Right atrium auricular region (tissue), 2 donors: Measurements from ENCODE around the gene TOMM7. TPM values are rescaled to one million over a fixed set of nuclear protein-coding genes. Genes with fewer than 3 reads are reported as not detected.
A peak's percentile ranks its signal among the peaks of the same experiment; 100 is the strongest.

Experiments
- DNase-seq: peaks from one replicate; pipeline ENCODE4 v3.0.0-alpha.2; 2019; ENCODE audit warnings: low spot score
- H3K27ac ChIP-seq, 2 donors: fragments of 200-600 bp; sonication (generic); 1 replicate in 1 of 2; 2 replicates in 1 of 2; pipeline ENCODE4 v1.5.1; 2016 to 2019
- H3K27me3 ChIP-seq, 2 donors: fragments of 200-600 bp; sonication (generic); one replicate each; pipeline versions ENCODE4 v1.5.1 to v1.6.0; 2017 to 2019
- H3K36me3 ChIP-seq: fragments of 200-600 bp; sonication (generic); one replicate; pipeline ENCODE4 v1.5.1; 2016
- H3K4me1 ChIP-seq, 2 donors: fragments of 200-600 bp; sonication (generic); one replicate each; pipeline versions ENCODE4 v1.5.1 to v1.6.0; 2017 to 2019
- H3K4me3 ChIP-seq, 2 donors: fragments of 200-600 bp; sonication (generic); 1 replicate in 1 of 2; 2 replicates in 1 of 2; pipeline ENCODE4 v1.5.1; 2017 to 2019; ENCODE audit warnings: mild to moderate bottlenecking in 1 of 2, moderate library complexity in 1 of 2
- H3K9me3 ChIP-seq, 2 donors: fragments of 200-600 bp; sonication (generic); one replicate each; pipeline ENCODE4 v1.5.1; 2019
- total RNA-seq, 2 donors: library from RNA; depleted of rRNA; stranded (reverse); fragments of >200 nt; gene quantifications; one replicate each; pipeline ENCODE4 v1.1.0, GENCODE V29; 2016
- TF ChIP-seq, protein P1 (sequence below), 2 donors: fragments of 200-600 bp; sonication (generic); IDR thresholded peaks; one replicate each; pipeline ENCODE4 v1.5.1; 2019; ENCODE audit warnings: antibody characterized with exemption in 2 of 2

Gene TOMM7
- total RNA-seq, 2 donors from 2014 or later, result 101 to 188 TPM

DNA sequence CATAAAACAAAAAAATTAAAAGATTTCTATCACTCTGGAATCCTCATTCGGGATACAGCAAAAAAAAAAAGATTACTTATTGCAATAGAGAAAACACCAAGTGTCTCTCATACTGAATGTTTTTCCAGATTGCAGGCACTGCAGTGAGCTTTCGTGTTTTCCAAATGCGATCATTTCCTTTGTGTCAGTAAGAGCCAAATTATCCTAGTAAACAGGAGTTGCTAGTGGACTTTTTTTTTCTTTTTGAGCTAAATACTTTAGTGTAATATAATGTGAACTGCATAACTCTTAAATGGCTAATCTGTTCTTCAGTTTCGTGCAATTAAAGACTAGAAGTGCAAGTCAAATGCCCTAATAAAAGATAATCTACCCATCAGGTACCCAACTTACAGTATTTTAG is 44.4 kb upstream of the TOMM7 start:
- Histone ChIP-seq H3K4me1 (peaks cover 0 to 18% of the 10 kb centered on the region in 2 donors), H3K27ac (peak overlapping the region; percentile 54 to 83), H3K9me3 (no peaks in the 10 kb centered on the region), H3K36me3 (peaks cover 4% of the 10 kb centered on the region), H3K27me3 (no peaks in the 10 kb centered on the region), H3K4me3 (no peak overlapping the region)
- TF ChIP-seq, protein P1, sequence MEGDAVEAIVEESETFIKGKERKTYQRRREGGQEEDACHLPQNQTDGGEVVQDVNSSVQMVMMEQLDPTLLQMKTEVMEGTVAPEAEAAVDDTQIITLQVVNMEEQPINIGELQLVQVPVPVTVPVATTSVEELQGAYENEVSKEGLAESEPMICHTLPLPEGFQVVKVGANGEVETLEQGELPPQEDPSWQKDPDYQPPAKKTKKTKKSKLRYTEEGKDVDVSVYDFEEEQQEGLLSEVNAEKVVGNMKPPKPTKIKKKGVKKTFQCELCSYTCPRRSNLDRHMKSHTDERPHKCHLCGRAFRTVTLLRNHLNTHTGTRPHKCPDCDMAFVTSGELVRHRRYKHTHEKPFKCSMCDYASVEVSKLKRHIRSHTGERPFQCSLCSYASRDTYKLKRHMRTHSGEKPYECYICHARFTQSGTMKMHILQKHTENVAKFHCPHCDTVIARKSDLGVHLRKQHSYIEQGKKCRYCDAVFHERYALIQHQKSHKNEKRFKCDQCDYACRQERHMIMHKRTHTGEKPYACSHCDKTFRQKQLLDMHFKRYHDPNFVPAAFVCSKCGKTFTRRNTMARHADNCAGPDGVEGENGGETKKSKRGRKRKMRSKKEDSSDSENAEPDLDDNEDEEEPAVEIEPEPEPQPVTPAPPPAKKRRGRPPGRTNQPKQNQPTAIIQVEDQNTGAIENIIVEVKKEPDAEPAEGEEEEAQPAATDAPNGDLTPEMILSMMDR (IDR thresholded peaks at IDR 0.05), result no peak
- DNase-seq, result no peak

DNA sequence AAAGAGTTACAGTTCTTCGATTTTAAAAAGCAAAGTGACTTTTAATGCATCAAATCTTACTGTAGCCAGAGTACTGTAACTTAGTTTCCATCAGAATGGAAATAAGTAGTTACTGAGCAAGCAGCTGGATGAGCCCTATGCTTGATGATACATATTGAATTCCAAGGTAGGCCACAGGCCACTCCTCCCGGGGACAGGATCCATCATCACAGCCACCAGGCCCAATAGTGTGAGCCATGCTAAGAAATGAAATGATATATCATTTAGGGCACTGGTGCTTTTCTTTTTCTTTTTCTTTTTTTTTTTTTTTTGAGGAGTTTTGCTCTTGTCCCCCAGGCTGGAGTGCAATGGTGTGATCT is 42.9 kb upstream of the TOMM7 start:
- Histone ChIP-seq H3K36me3 (peaks cover 8% of the 10 kb centered on the region), H3K27ac (peak overlapping the region; percentile 57 to 83), H3K4me3 (no peak overlapping the region), H3K27me3 (no peaks in the 10 kb centered on the region), H3K4me1 (peaks cover 0 to 18% of the 10 kb centered on the region in 2 donors), H3K9me3 (no peaks in the 10 kb centered on the region)
- TF ChIP-seq, protein P1 (IDR thresholded peaks at IDR 0.05), result no peak
- DNase-seq, result no peak

DNA sequence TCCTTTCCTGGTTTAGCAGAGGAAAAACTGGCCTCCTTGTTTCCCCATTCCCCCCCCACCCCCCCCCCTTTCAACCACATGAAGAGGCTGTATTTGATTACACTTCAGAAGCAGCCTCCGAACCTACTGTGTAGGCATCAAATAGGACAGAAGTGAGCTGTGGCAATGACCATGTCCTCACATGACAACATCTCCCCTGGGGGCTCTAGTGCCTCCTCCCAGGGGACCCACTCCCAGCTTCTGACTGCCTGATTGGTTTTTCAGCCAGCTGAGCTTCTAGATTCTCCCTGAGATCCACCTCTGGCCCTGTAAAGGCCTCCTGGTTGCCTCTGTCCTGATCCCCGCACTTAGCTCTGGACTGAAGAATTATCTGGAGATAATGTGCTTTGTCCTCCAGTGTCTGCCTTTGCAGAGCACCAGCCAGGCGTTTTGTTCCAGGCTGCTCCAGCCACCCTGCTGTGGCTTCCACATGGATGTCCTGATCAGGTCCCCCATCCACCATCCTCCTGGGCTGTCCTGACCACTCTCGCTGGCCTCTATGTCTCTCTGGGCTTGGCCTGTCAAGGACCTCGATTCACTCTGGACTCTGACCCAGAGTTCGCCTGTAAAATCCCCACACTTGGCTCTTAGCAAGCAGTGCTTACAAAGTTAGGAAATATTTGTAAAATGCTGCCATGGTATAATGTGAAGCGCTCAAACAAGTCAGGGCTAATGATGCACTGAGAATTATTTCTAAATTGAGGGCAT is 42.4 kb upstream of the TOMM7 start:
- no peak for DNase-seq
- TF ChIP-seq, protein P1 (IDR thresholded peaks at IDR 0.05), result no peak
- Histone ChIP-seq H3K4me3 (no peak overlapping the region), H3K4me1 (peaks cover 0 to 18% of the 10 kb centered on the region in 2 donors), H3K27me3 (no peaks in the 10 kb centered on the region), H3K9me3 (no peaks in the 10 kb centered on the region), H3K27ac (peak overlapping the region; percentile 57 to 83), H3K36me3 (peaks cover 12% of the 10 kb centered on the region)

DNA sequence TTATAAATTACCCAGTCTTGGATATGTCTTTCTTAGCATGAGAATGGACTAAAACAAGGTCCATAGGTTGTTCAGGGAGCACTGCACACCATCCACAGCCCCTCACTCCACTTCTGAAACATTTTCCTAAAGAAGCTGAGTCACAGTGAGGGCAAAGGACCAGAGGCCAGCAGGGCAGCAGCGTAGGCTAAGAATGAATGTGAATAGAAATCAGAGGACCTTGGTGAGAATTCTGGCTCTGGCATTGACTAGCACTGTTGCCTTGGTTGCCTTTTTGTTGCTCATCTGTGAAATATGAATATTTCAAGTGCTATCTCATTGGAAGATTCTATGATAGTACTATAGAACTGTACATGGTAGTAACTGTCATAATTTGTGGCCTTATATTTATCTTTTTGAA is 41.7 kb upstream of the TOMM7 start:
- Histone ChIP-seq H3K36me3 (peaks cover 10% of the 10 kb centered on the region), H3K4me1 (peaks cover 0 to 23% of the 10 kb centered on the region in 2 donors), H3K4me3 (no peak overlapping the region), H3K27me3 (no peaks in the 10 kb centered on the region), H3K9me3 (no peaks in the 10 kb centered on the region), H3K27ac (peak overlapping the region in 1 of 2 donors; percentile 83)
- no peak for DNase-seq
- TF ChIP-seq, protein P1 (IDR thresholded peaks at IDR 0.05), result no peak

DNA sequence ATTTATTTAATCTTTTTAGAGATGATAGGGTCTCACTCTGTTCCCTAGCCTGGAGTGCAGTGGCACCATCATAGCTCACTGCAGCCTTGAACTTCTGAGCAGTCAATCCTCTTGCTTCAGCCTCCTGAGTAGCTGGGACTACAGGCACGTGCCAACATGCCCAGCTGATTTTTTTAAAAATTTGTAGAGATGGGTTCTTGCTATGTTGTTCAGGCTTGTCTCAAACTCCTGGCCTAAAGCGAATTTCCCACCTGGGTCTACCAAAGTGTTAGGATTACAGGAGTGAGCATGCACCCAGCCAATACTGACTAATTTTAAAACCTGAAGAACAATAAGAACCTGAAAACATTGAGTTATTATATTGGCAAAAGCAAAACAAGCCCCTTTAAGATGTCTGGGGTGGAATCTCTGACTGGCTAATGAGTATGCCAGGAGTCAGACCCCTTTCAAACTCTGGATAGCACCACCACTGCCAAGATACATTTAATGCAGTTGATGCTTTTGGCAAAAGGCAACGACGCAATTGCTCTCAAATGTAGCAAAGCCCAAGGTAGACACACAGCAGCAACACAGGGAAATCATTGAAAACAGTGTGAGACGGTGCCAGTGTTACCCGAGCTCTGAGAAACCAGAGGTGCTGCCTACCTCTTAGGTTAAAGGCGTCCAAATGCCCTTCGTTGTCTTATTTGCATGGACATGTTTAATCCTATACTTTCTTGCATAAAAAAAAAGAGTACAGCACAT is 40.7 kb upstream of the TOMM7 start:
- peaks cover 0 to 27% of the 10 kb centered on the region in 2 donors for H3K4me1 ChIP-seq
- peaks cover 17% of the 10 kb centered on the region for H3K36me3 ChIP-seq
- DNase-seq, result no peak
- H3K9me3 ChIP-seq, result no peaks in the 10 kb centered on the region
- no peaks in the 10 kb centered on the region for H3K27me3 ChIP-seq
- TF ChIP-seq, protein P1 (IDR thresholded peaks at IDR 0.05), result no peak
- H3K4me3 ChIP-seq, result no peak overlapping the region
- no peak overlapping the region for H3K27ac ChIP-seq
